DLD1 (cell line): Measurements from ENCODE around the gene STARD3.

Experiments
- in situ Hi-C: cut with HindIII; loops from 2 replicates; pipeline ENCODE4 v1.10.0; 2017; ENCODE audit warnings: low sequenced_read_pairs

The STARD3 gene

DNA sequence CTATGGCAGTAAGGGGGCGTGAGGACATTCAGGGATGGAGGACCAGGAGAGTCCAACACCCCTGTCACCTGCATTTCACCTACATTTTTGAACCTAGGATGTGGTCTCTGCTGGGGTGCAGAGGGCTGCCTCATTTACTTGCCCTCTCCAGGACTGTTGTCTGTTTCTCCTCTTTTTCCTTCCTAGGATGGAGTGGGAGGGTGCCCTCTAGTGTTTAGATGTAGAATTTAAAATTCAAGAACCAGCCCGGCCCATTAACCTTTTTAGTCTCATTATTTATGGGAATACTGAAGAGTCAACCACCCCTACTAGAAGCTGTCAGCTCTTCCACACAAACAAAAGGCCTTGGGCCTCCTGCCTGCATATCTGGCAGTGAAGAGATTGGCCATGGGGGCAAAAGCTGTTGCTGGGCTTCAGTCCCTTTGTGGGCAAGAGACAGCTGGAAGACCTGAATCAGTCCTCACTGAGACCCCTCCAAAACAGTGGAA is 2.5 kb upstream of the STARD3 start:
- in situ Hi-C loops: no loop called here

DNA sequence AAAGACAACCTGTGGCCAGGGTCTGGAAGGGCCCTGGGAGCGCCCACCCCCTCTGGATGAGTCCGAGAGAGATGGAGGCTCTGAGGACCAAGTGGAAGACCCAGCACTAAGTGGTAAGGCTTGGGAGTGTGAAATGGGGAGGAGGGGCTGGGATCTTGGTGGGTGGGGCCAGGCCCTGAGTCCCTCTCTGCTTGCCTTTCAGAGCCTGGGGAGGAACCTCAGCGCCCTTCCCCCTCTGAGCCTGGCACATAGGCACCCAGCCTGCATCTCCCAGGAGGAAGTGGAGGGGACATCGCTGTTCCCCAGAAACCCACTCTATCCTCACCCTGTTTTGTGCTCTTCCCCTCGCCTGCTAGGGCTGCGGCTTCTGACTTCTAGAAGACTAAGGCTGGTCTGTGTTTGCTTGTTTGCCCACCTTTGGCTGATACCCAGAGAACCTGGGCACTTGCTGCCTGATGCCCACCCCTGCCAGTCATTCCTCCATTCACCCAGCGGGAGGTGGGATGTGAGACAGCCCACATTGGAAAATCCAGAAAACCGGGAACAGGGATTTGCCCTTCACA is 1.2 kb upstream of the STARD3 start:
- in situ Hi-C loops: no loop called here

DNA sequence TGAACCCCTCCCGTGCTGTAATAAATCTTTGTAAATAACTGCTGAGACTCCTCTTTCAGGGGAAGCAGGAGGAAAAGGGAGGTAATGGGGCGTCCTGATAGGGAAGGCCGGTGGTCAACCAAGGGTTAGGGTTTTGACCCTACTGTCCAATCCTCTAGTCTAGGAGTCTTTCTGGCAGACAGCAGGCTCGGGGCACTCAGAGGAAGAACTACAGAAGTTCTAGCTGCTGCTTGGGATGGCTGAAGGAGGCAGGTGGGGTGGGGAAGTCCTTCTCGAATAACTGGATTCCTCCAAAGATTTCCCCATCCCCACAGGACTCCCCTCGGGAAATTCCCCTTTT is 387 bp upstream of the STARD3 start:
- in situ Hi-C loops: no loop called here

DNA sequence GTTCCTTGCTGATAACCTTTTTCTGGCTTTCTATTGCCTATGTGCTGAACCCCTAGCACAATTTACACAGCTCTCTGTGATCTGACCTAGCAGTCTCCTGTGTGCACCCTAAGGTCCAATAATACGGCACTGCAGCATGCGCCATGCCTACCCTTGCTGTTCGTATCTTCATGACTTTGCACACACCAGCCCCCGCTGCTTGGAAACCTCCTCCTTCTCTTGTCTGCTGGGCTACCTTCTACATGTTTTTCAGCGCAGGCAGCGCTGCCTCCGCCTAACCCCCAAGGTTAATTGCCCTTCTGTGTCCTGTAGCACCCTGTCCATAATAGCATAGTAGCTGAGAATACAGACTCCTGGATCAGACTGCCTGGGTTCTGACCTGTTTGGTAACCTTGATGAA is 1.4 kb downstream of the STARD3 start:
- in situ Hi-C loops: no loop called here

DNA sequence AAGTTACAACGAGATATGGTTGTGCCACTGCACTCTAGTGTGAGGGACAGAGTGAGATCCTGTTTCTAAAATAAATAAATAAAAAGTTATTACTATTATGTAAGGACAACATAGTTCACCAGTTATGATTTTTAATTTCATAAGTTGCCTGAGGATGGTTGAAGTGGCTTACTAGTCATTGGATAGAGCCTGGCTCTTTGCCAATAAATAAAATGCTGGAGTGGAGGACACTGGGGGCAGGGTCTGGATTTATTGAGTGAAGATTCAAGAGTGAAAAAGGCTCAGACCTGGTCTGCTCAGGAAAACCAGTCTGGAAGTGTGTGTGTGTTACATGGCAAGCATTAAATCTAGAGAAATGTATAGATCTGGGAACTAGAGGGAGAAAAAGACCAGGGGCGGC is 2.1 kb downstream of the STARD3 start:
- in situ Hi-C loops: no loop called here

DNA sequence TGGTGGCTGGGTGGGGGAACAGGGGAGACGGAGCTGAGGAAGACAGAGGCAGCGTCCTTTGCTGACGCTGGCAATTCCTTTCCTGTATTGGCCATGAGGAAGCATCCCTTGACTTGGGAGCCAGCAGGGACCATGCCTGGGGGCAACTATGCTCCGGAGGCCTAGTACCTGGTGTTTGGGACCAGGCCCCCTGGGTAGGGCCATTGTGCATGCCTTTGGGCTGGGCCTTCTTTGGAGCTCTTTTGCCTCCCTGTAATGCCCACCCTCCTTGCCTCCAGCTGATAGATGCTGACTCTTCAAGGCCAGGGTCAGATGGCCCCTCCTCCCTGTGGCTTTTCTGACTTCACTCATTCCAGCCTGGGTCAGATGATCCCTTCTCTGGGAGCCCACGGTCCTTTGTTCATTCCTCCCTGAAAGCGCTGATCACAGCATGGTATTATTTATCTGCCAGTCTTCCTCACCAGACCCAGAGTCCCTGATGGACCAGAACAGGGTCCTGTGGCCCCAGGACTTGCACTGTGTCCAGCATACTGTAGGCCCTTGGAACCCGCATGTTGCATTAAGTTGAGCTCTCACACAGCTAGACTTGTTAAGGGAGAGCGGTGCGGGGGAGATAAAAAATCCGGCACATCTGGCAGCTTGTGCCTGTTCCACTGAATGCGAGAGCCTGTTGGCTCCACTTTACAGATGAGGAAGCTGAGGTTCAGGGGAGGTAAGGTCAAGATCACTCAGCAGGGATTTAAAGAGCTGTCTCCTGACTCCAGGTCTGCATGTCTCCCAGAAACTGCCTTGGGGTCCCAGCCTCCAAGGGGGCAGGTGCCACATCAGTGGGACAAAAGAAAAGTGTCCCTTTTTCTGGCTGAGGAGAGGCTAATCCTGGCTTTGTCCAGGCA is 2.9 kb downstream of the STARD3 start:
- in situ Hi-C loops: no loop called here

DNA sequence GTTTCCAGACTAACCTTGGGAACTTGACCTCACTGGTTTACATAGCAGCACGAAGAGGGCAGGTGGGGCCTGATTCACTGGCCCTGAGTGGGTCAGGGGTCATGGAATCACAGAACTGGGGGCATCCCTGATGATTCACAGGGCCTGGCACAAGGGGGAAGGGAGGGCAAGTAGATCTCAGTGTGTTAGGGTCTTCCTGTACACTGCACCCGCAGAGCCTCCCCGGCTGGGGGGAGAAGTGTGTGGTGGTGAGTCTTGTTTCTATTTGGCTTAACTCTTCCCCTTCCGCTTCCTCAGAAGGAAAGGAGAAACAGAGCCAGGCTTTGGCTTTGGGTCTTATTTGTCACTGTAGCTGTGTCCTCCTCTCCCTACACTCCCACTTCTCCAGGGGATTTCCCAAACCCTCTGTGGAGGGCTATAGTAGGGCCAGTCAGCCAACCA is 3.7 kb downstream of the STARD3 start:
- in situ Hi-C loops: no loop called here

DNA sequence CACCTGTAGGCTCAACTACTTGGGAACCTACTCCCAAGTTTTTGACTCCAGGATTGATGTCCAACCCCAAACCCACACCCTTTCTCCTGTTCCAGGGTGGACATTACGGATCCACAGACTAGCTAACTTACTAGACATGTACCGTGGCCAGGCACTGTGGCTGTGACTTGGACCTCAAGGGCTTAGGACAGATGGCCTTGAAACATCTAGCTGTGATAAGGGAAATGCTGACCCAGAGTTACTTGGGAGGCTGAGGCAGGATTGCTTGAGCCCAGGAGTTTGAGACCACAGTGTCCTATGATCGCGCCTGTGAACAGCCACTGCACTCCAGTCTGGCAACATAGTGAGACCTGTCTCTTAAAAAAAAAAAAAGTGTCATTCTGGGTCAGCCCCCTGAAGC is 4.2 kb downstream of the STARD3 start:
- in situ Hi-C loops: no loop called here

DNA sequence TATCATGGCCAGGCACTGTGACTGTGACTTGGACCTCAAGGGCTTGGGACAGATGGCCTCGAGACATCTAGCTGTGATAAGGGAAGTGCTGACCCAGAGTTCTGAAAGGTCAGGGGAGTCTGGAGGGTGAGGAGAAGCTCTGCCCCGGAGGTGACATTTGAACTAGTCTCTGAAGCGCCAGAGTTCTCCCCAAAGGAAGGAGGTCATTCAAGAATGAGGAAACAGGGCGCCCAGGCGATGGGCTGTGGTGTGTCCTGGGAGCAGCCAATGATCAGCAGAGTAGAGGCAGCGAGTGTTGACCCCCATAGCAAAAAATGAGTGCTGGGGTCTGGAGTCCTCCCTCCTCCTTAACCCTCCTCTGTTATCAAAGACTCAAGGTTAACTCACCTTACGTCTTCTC is 4.9 kb downstream of the STARD3 start:
- in situ Hi-C loops: no loop called here

DNA sequence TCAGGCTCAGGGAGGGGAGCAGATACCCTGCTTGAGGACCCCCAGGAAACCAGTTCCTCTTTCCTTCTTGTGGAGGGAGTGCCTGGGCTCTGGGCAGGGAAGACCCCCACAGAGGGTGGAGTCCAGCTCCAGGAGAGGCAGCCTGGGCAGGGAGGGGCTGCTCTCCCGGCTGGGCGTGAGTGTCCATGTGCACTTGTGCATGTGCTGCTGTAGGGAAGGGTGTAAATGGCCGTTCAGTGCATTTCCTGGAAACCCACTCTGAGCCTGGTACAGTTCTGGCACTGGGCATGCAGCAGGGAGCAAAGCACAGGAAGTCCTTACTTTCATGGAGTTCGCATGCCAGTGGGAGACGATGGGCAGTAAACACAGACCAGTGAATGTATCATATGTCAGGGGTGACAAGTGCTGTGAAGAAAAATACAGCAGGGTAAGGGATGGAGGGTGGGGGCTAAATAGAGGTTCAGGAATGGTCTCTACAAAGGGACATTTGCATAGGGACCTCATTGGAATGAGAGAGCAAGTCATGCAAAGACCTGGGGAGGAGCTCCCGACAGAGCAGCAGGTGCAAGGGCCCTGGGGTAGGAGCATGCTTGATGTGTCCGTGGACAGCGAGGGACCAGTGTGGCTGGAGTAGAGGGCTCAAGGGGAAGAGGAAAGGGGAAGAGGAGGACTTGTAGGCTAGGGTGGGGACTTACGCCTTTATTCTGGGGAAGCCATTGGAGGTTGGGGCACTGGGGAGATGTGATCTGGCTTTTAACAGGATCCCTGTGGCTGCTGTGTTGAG is 5.5 kb downstream of the STARD3 start:
- in situ Hi-C loops: no loop called here

DNA sequence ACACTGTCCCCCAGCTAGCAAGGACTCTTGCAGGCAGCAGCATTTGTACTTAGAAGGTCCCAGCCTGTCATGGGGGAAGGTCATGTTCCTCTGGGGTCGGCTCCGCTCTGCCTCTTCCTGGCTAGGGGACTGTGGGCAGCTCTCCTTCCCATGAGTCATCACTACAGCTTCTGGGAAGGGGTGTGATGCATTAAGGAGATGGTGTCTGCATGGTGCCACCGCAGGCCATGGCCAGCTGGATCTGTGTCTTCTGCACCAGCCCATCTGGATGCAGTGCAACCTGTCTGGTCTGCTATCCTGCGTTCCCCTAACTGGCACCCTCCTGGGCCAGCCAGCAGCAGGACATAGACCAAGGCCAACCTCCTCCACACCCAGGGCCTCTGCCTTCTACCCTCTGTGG is 6.3 kb downstream of the STARD3 start:
- in situ Hi-C loops: no loop called here

DNA sequence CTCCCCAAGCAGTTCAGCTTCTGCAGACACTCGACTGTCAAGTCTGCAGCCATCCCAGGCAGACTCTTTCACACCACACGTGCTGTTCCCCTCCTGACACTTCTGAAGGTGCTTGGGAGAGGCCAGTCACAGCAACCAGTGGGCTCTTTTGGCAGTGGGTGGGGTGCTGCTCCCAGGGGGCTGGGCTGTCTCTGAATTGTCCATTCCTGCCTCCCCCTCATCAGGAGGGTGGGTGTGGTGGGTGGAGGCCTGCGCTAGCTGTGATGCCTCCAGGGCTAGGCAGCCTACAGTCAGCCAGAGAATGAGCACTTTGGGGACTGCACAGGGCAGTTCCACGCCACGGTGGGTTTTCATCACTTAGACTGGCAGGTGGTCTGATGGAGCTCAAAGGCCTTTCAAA is 10.3 kb downstream of the STARD3 start:
- in situ Hi-C loops: no loop called here

DNA sequence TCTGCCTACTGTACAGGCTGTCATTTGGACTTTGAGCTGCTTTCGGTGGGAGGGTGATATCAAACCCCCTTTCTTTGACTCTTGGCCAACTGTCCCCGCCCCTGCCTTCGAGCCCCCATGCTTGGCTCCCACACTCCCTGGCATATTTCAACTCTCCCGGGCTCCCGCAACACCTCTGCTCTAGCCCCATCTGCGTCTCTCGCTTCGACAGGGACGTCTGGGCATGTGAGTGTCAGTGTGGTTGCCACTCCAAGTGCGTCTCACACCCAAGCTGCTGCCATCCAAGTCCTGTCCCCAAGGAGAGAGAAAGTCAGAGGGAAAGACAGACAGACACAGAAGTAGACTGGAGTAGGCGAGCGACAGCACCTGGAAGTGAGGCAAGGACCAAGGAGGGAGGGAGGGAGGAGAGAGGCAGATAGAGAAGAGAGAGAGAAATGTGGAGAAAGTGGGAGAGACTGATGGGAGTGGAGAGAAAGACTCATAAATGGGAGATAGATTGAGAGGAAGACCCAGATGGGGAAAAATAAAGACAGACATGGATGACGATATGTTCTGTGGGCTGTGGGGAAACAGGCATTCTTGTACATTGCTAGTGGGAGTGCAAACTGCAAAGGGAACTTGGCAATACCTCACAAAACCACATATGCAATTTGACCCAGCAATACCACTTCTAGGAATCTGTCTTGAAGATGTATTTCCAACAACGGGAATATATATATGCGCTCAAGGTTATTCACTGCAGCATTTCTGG is 11.8 kb downstream of the STARD3 start:
- in situ Hi-C loops: no loop called here

DNA sequence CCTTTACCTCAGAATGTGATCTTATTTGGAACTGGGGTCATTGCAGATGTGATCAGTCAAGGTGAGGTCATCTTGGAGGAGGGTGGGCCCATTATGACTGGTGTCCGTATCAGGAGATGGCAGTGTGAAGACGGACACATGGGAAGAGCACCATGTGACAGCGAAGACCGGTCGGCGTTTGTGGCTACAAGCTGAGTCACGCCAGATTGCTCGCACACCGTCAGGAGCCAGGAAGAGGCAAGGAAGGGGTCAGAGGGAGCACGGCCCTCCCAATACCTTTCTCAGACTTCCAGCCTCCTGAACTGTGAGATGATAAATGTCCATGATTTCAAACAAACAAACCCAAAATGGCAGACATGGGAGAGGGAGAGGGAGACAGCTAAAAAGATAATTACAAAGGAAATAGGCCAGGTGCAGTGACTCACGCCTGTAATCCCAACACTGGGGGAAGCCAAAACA is 13.2 kb downstream of the STARD3 start:
- in situ Hi-C loops: no loop called here

DNA sequence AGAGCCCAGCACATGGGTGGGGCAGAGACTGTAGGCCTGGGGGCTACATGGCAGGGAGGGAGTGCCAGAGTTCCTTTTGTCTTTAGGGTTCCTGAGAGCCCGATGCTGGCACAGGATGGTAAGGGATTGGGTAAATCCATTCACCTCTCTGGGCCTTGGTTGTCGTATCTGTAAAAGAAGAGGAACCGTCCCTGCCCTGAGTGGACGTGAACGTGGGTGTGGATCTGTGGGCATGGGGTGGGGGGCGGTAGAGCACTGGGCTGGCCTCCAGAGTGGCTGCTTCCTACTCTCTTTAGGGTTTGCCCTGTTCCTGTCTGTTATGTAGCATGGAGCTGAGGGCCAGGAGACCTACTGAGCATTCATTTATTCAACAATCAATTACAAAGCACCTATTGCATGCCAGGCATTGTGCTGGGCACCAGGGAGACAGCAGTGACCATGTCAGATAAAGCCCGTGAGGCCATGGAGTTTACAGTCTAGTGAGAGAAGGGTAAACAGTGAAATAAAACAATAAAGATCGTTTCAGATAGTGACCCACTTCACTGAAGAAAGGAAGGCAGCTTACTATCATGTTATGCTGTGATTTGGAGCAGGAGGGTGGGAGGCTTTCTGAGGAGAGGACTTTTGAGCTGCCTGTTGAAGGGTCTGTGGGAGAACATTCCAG is 15.1 kb downstream of the STARD3 start:
- in situ Hi-C loops: no loop called here

DNA sequence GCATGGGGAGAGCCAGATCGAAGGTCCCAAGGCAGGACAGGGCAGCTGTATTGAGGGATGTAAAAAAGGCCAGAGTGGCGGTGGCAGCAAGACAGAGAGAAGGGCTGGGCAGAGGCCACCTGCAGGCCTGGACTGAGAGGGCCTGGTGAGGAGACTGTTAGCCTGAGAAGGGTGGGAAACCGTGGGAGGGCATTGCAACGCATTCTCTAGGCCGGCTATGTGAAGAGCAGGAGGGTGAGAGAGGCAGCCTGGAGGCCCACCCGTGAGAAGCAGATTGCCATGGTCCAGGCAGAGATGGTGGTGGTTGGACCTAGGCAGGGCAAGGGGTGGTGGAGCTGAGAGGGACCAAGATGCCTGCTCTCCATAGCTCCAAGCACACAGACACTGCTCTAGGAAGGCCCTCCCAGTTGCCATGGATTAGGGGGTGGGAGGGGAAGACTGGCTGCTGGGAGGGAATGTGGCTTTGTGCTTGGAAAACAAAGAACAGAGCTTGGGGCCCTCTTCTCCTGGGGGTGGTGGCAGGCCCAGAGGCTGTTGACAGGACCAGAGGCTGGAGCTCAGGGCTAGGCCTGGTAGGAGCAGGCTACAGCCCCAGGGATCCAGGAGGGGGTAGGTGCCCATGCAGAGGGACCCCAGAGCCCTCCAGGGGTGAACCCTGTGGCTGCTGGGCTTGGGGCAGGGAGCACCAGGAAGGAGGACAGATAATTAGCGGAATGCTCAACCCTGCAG is 15.8 kb downstream of the STARD3 start:
- in situ Hi-C loops: no loop called here

DNA sequence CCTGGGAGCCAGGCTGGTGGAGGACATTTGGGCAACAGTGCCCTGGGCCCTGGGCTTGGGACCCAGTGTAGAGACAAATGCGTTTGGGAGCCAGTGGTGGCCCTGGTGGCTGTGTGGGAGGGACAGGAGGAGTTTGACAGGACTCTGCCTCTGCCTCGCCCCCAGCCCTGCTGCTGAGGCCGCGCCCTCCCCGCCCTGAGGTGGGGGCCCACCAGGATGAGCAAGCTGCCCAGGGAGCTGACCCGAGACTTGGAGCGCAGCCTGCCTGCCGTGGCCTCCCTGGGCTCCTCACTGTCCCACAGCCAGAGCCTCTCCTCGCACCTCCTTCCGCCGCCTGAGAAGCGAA is 16.3 kb downstream of the STARD3 start:
- in situ Hi-C loops: no loop called here

DNA sequence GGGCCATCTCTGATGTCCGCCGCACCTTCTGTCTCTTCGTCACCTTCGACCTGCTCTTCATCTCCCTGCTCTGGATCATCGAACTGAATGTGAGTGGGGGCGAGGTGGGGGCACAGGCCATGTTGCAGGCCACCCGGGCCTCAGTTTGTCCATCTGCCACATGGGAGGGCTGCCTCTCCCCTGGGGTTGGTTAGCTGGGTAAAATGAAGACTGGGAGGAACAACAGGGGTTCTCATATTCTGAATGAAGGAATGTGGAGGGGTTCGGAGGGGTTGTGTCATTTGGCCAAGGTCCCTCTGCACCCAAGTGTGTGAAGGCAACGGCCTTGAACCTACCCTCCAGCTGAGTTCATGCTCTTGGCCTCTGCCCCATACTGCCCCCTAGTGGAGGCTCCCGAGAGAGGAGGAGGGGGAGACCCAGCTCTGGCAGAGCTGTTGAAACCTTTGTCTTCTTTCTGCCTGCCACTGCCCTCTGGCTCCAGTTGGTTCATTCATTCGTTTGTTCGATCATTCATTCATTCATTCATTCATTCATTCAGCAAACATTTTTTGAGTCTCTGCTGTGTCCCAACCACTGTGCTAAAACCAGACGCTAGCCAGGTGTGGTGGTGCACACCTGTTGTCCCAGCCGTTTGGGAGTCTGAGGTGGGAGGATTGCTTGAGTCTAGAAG is 16.9 kb downstream of the STARD3 start:
- in situ Hi-C loops: no loop called here

DNA sequence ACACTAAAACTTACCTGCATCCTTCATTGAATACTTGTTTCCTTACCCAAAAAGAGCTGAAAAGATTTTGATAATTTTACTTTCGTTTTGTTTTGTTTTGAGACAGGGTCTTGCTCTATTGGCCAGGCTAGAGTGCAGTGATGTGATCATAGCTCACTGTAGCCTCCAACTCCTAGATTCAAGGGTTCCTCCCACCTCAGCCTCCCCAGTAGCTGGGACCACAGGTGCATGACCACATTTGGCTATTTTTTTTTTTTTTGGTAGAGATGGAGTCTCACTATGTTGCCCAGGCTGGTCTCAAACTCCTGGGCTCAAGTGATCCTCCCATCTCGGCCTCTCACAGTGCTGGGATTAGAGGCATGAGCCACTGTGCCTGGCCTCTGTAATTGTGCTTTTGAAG is 18.2 kb downstream of the STARD3 start:
- in situ Hi-C loops: no loop called here
